Stimulated activated effector memory CD8-positive, alpha-beta T cell treated with anti-CD3 and anti-CD28 coated beads, Interleukin-12 subunit alpha, Interleukin-12 subunit beta, amount 100 ng/mL, for 72 hours (primary cell): ENCODE results near the gene PRKG1.

Source experiments
- ATAC-seq: fragments of 150-1000 bp; cut with Tn5 transposase; 2 replicates; pipeline ENCODE4 v1.10.0; 2021
- DNase-seq, 2 donors: peaks; one replicate each; pipeline ENCODE4 v3.0.0; 2021 to 2022; ENCODE audit warnings: low spot score in 2 of 2
- H3K27ac Mint-ChIP-seq: one replicate; pipeline ENCODE4 v1.8.0; 2022; ENCODE audit warnings: mild to moderate bottlenecking, mixed read lengths
- H3K36me3 Mint-ChIP-seq: one replicate; pipeline ENCODE4 v1.8.0; 2022; ENCODE audit warnings: mild to moderate bottlenecking, mixed read lengths
- H3K4me1 Mint-ChIP-seq: one replicate; pipeline ENCODE4 v1.8.0; 2022; ENCODE audit warnings: mixed read lengths
- H3K4me3 Mint-ChIP-seq: one replicate; pipeline ENCODE4 v1.8.0; 2022; ENCODE audit warnings: mild to moderate bottlenecking, mixed read lengths
- H3K9me3 Mint-ChIP-seq: one replicate; pipeline ENCODE4 v1.8.0; 2022; ENCODE audit warnings: mixed read lengths

The PRKG1 gene

GRCh38 chr10:51087114-51087513, 12.8 kb downstream of the PRKG1 start:
- peaks cover 3% of the 10 kb centered on the region for H3K9me3 Mint-ChIP-seq
- H3K27ac Mint-ChIP-seq = no peak overlapping the region
- no peak for ATAC-seq
- H3K36me3 Mint-ChIP-seq = no peaks in the 10 kb centered on the region
- DNase-seq = no peak
- no peaks in the 10 kb centered on the region for H3K4me1 Mint-ChIP-seq
- no peak overlapping the region for H3K4me3 Mint-ChIP-seq

- Mint-ChIP-seq H3K36me3 (no peaks in the 10 kb centered on the region), H3K4me3 (no peak overlapping the region), H3K4me1 (no peaks in the 10 kb centered on the region), H3K9me3 (peaks cover 3% of the 10 kb centered on the region), H3K27ac (no peak overlapping the region)
- no peak for DNase-seq
- ATAC-seq = no peak
Observed at GRCh38 chr10:51090190-51090589, 15.9 kb downstream of the PRKG1 start.

DNA sequence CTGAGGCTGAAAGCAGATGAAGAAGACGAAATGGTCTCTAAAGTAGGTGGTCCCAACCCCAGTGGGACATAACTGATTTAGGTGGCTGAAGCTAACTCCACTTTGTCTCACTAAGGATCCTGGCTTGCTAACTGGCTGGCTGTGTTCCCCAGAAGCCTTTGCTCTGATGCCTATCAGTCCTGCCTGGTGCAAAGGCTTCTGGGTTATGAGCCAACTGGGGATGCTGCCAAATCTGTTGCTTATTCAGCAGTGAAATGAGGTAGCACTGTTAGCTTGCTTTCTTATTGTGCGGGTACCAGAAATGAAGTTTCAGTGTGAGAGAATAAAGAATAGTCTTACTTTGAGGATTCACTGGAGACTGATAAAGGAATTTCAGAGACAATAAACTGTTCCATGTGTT, 18.1 kb downstream of the PRKG1 start:
- H3K4me3 Mint-ChIP-seq = no peak overlapping the region
- peaks cover 3% of the 10 kb centered on the region for H3K9me3 Mint-ChIP-seq
- no peaks in the 10 kb centered on the region for H3K36me3 Mint-ChIP-seq
- H3K4me1 Mint-ChIP-seq = no peaks in the 10 kb centered on the region
- no peak overlapping the region for H3K27ac Mint-ChIP-seq
- ATAC-seq (no peak), DNase-seq (no peak)

GRCh38 chr10:51095444-51095843, 21.2 kb downstream of the PRKG1 start:
- Mint-ChIP-seq H3K9me3 (no peaks in the 10 kb centered on the region), H3K36me3 (no peaks in the 10 kb centered on the region), H3K4me3 (no peak overlapping the region), H3K4me1 (no peaks in the 10 kb centered on the region), H3K27ac (no peak overlapping the region)
- DNase-seq (no peak), ATAC-seq (no peak)

DNA sequence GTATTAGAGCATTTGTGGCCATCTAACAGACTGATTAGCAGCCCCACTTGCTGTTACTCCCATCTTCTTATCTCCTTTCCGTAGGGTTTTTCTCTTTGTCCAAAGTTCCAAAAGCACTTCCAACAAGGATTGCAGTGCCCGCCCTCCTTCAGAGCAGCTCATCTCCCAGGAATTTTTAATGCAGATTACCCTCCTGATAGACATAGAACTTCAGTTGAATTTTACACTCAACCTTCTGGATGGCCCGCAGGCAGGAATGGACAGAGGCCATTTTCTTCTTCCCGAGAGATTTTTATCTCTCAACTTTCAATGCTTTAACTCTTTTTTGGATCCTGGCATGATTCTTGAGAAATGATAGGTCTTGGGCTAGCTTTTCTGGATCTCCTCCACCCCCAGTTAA, 23.3 kb downstream of the PRKG1 start:
- DNase-seq = no peak
- Mint-ChIP-seq H3K36me3 (no peaks in the 10 kb centered on the region), H3K27ac (no peak overlapping the region), H3K4me1 (no peaks in the 10 kb centered on the region), H3K9me3 (no peaks in the 10 kb centered on the region), H3K4me3 (no peak overlapping the region)
- no peak for ATAC-seq

GRCh38 chr10:51100221-51100620, 25.9 kb downstream of the PRKG1 start:
- no peaks in the 10 kb centered on the region for H3K4me1 Mint-ChIP-seq
- H3K36me3 Mint-ChIP-seq = no peaks in the 10 kb centered on the region
- no peak overlapping the region for H3K27ac Mint-ChIP-seq

GRCh38 chr10:51103554-51104217, 29.4 kb downstream of the PRKG1 start:
- Mint-ChIP-seq H3K4me1 (no peaks in the 10 kb centered on the region), H3K36me3 (no peaks in the 10 kb centered on the region), H3K4me3 (no peak overlapping the region), H3K27ac (no peak overlapping the region), H3K9me3 (no peaks in the 10 kb centered on the region)
- ATAC-seq (no peak), DNase-seq (no peak)

More at GRCh38 chr10:51100221-51100620, 25.9 kb downstream of the PRKG1 start:
- ATAC-seq (no peak), DNase-seq (no peak)
- no peak overlapping the region for H3K4me3 Mint-ChIP-seq
- no peaks in the 10 kb centered on the region for H3K9me3 Mint-ChIP-seq

GRCh38 chr10:51106311-51106945, 32.1 kb downstream of the PRKG1 start:
- Mint-ChIP-seq H3K36me3 (no peaks in the 10 kb centered on the region), H3K9me3 (no peaks in the 10 kb centered on the region), H3K4me3 (no peak overlapping the region), H3K4me1 (no peaks in the 10 kb centered on the region), H3K27ac (no peak overlapping the region)
- ATAC-seq (no peak), DNase-seq (no peak)

DNA sequence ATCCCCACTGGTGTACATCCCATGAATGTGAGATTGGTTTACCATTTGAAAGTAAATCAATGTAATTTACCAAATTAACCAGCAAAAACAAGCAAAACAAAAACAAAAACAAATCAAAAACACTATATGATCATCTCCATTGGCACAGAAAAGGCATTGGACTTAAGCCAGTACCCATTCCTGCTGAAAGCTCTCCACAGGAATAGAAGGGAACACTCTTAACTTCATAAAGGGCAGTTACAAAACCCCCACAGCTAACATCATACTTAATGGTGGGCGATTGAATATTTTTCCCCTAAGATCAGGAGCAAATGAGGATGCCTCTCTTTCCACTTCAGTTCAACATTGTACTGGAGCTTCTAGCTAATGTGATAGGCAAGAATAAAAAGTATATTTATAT, 34.1 kb downstream of the PRKG1 start:
- DNase-seq (no peak), ATAC-seq (no peak)
- Mint-ChIP-seq H3K9me3 (no peaks in the 10 kb centered on the region), H3K4me3 (no peak overlapping the region), H3K36me3 (no peaks in the 10 kb centered on the region), H3K4me1 (no peaks in the 10 kb centered on the region), H3K27ac (no peak overlapping the region)

- H3K9me3 Mint-ChIP-seq = no peaks in the 10 kb centered on the region
- no peak for DNase-seq
- ATAC-seq = no peak
- no peak overlapping the region for H3K27ac Mint-ChIP-seq
- H3K4me3 Mint-ChIP-seq = no peak overlapping the region
- H3K4me1 Mint-ChIP-seq = no peaks in the 10 kb centered on the region
- no peaks in the 10 kb centered on the region for H3K36me3 Mint-ChIP-seq
Observed at GRCh38 chr10:51109801-51110533, 35.7 kb downstream of the PRKG1 start.

GRCh38 chr10:51112013-51112412, 37.7 kb downstream of the PRKG1 start:
- Mint-ChIP-seq H3K36me3 (no peaks in the 10 kb centered on the region), H3K4me1 (no peaks in the 10 kb centered on the region), H3K4me3 (no peak overlapping the region), H3K27ac (no peak overlapping the region), H3K9me3 (peaks cover 3% of the 10 kb centered on the region)
- ATAC-seq (no peak), DNase-seq (no peak)

- Mint-ChIP-seq H3K27ac (no peak overlapping the region), H3K36me3 (no peaks in the 10 kb centered on the region), H3K9me3 (peaks cover 3% of the 10 kb centered on the region), H3K4me3 (no peak overlapping the region), H3K4me1 (no peaks in the 10 kb centered on the region)
- ATAC-seq (no peak), DNase-seq (no peak)
Observed at GRCh38 chr10:51113007-51113406, 38.7 kb downstream of the PRKG1 start.

DNA sequence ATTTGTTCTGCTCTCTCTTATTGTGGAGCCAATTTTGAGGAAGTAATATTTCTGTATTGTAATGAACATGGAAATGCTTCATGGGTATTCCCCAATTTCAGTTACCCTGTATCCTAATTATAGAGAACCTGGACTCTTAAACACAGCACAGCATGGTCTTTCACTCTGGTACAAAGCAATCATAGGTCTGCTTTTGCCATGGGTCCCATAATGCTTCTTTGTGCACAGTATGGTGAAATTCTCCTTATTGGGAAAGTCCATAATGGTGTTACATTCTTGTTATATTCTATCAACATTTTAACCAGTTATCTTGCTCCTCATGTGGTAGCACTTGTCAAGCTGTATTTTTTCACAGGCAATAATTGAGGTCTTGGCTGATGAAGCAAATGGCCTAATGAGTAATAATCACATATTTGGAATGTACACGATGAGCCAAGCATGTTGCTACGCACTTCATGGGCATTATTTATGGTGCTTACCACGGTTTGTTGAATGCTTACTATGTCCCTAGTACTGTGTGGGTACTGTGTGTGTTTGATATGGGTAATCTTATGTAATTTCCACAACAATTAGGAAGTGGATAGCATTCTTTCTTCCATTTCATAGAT, 42.9 kb downstream of the PRKG1 start:
- DNase-seq = no peak

DNA sequence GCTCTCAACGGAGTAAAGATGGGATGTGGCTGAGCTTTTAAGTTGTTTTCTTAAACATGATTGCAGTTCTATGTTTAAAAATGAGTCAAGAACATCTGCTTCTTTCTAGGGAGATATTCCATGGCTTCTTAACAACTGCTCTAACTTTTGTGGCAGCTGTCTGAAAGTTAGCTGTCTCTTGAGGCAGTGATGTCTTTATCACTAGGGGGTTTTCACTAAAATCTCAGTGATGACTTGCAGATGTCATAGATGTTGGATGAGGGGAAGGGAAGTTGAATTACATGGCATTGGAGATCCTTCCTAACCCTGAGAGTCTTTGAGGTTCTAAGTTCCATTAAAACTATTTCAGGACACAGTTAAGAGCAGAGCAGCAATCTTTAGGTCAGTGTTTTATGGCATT, 43.5 kb downstream of the PRKG1 start:
- no peak overlapping the region for H3K4me3 Mint-ChIP-seq
- H3K36me3 Mint-ChIP-seq = no peaks in the 10 kb centered on the region
- no peak for DNase-seq
- H3K27ac Mint-ChIP-seq = no peak overlapping the region
- no peak for ATAC-seq
- peaks cover 3% of the 10 kb centered on the region for H3K9me3 Mint-ChIP-seq
- no peaks in the 10 kb centered on the region for H3K4me1 Mint-ChIP-seq

More for the DNA sequence above, 42.9 kb downstream of the PRKG1 start:
- ATAC-seq = no peak
- Mint-ChIP-seq H3K27ac (no peak overlapping the region), H3K9me3 (peaks cover 3% of the 10 kb centered on the region), H3K4me3 (no peak overlapping the region), H3K4me1 (no peaks in the 10 kb centered on the region), H3K36me3 (no peaks in the 10 kb centered on the region)

DNA sequence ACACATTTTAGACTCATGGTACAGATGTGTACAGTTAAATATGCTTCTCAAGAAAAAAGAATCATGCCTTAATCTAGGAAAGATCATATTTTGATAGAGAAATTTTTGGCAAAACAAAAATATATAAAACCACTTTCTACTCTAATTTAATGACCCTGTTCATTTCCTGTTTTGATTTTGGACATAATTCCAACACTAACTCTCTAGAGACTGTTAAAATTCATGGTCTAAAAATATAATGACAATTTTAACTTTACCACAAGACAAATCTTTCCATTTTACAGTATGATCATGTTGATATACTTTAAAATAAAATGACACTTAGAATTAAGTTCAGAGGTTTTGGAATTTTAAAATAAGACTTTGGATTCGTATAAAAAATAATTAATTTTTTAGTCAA, 45.2 kb downstream of the PRKG1 start:
- H3K9me3 Mint-ChIP-seq = peaks cover 3% of the 10 kb centered on the region
- DNase-seq = no peak
- no peak overlapping the region for H3K27ac Mint-ChIP-seq
- H3K4me1 Mint-ChIP-seq = no peaks in the 10 kb centered on the region
- ATAC-seq = no peak
- no peaks in the 10 kb centered on the region for H3K36me3 Mint-ChIP-seq
- no peak overlapping the region for H3K4me3 Mint-ChIP-seq

DNA sequence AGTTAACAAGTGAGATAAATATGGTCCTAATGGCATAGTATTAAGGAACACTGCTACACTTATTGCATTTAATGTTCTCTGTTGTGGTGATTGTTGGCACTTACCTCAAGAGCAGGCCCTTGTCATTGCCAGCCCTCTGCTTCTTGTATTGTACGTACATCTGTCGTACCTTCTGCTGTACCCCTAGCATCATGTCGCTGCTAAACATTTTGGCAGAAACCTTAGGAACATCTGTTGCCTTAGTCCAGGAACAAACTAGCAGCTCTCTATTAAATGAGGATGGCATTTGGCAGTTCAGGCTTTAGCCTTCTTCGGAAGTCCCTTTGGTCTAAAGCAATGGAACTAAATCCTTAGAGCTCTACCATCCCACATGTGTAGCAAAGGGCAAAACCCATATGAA, 47.6 kb downstream of the PRKG1 start:
- no peak for ATAC-seq
- no peak overlapping the region for H3K4me3 Mint-ChIP-seq
- no peaks in the 10 kb centered on the region for H3K4me1 Mint-ChIP-seq
- H3K9me3 Mint-ChIP-seq = no peaks in the 10 kb centered on the region
- H3K27ac Mint-ChIP-seq = no peak overlapping the region
- DNase-seq = no peak
- H3K36me3 Mint-ChIP-seq = no peaks in the 10 kb centered on the region
